ENCODE results near the gene TMEM138. TPM values are rescaled to one million over a fixed set of nuclear protein-coding genes. Genes with fewer than 3 reads are reported as not detected.

TMEM138 gene
- total RNA-seq, 1 donor = 59.2 TPM

GRCh38 chr11:61364012-61364675, 2.0 kb downstream of the TMEM138 start:
- H3K4me3 ChIP-seq (ENCODE audit: low read depth, low read length) = no peak overlapping the region
- DNase-seq (ENCODE audit: low read depth) = no peak
- TF ChIP-seq CTCF (IDR thresholded peaks at IDR 0.05; ENCODE audit: insufficient read depth, low read depth, low read length) = no peak

GRCh38 chr11:61367406-61367805, 5.2 kb downstream of the TMEM138 start:
- no peak overlapping the region for H3K4me3 ChIP-seq (ENCODE audit: low read depth, low read length)
- no peak for TF ChIP-seq CTCF (IDR thresholded peaks at IDR 0.05; ENCODE audit: insufficient read depth, low read depth, low read length)
- no peak for DNase-seq (ENCODE audit: low read depth)

- DNase-seq (ENCODE audit: low read depth) = no peak
- TF ChIP-seq CTCF (IDR thresholded peaks at IDR 0.05; ENCODE audit: insufficient read depth, low read depth, low read length) = no peak
- H3K4me3 ChIP-seq (ENCODE audit: low read depth, low read length) = no peak overlapping the region
Observed at GRCh38 chr11:61368646-61369045, 6.5 kb downstream of the TMEM138 start.

GRCh38 chr11:61369372-61370348, 7.5 kb downstream of the TMEM138 start:
- DNase-seq (ENCODE audit: low read depth) = peak; percentile 97
- no peak for TF ChIP-seq CTCF (IDR thresholded peaks at IDR 0.05; ENCODE audit: insufficient read depth, low read depth, low read length)
- H3K4me3 ChIP-seq (ENCODE audit: low read depth, low read length) = no peak overlapping the region

GRCh38 chr11:61370349-61371005, 8.3 kb downstream of the TMEM138 start:
- no peak overlapping the region for H3K4me3 ChIP-seq (ENCODE audit: low read depth, low read length)
- no peak for TF ChIP-seq CTCF (IDR thresholded peaks at IDR 0.05; ENCODE audit: insufficient read depth, low read depth, low read length)
- DNase-seq (ENCODE audit: low read depth) = peak; percentile 38

GRCh38 chr11:61372659-61373420, 10.7 kb downstream of the TMEM138 start:
- no peak for TF ChIP-seq CTCF (IDR thresholded peaks at IDR 0.05; ENCODE audit: insufficient read depth, low read depth, low read length)
- no peak for DNase-seq (ENCODE audit: low read depth)
- no peak overlapping the region for H3K4me3 ChIP-seq (ENCODE audit: low read depth, low read length)
